Lower lobe of right lung (tissue), 2 donors: ENCODE data around the gene GSN. TPM values are rescaled to one million over a fixed set of nuclear protein-coding genes. Genes with fewer than 3 reads are reported as not detected.

Source experiments
- ATAC-seq, 2 donors: fragments of 200-7000 bp; cut with Tn5 transposase; one replicate each; pipeline ENCODE4 v1.9.1; 2020 to 2022; ENCODE audit warnings: mild to moderate bottlenecking in 2 of 2, moderate library complexity in 2 of 2
- DNase-seq: peaks from one replicate; pipeline ENCODE4 v3.0.0-alpha.2; 2020
- H3K27ac ChIP-seq: fragments of 200-600 bp; one replicate; pipeline ENCODE4 v1.8.0; 2022
- H3K27me3 ChIP-seq: fragments of 200-600 bp; one replicate; pipeline ENCODE4 v1.8.0; 2022; ENCODE audit warnings: low read depth
- H3K36me3 ChIP-seq: fragments of 200-600 bp; one replicate; pipeline ENCODE4 v1.8.0; 2022; ENCODE audit warnings: mild to moderate bottlenecking
- H3K4me1 ChIP-seq: fragments of 200-600 bp; one replicate; pipeline ENCODE4 v1.8.0; 2022
- H3K4me3 ChIP-seq: fragments of 200-600 bp; one replicate; pipeline ENCODE4 v1.8.0; 2022; ENCODE audit warnings: mild to moderate bottlenecking
- H3K9me3 ChIP-seq: fragments of 200-600 bp; one replicate; pipeline ENCODE4 v1.8.0; 2022
- intact Hi-C: fragments of 100-400 bp; cut with DNase I; formaldehyde crosslinking; loops from one replicate; pipeline ENCODE4 v1.11.0; 2022
- total RNA-seq: library from RNA; stranded (reverse); fragmentation: NEBNext Ultra II Directional; extraction: Animal tissue kit (Norgen Biotek cat#: 25700); gene quantifications from one replicate; pipeline ENCODE4 v1.2.1, GENCODE V29; 2021
- TF ChIP-seq, protein P1 (sequence below): fragments of 200-600 bp; IDR thresholded peaks from one replicate; pipeline ENCODE4 v1.8.0; 2022; ENCODE audit warnings: antibody characterized with exemption, mild to moderate bottlenecking
- donor health status: DM: no; HTN: yes; CAD: no; lungs with severe emphysema.

GSN gene
- total RNA-seq, 1 donor from 2014 or later, result 388 TPM

DNA sequence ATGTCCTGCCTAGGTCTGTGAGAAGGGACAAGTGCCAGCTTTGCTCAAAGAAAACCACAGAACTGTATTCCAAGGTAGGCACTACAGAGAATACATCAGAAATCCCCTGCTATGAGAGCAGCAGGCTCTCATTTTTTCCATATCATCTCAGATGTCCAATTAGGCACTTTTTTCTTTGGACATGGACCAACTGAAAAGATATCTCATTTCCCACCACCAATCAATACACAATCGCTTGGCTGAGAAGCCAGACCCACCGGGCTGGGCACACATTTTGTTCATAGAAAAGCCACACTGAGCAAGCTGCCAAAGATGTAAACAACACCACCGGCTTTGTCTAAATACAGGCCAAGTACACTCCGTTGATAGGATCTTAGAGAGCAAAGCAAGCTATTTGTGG lies 76.2 kb downstream of the GSN start:
- no peaks in the 10 kb centered on the region for H3K9me3 ChIP-seq
- ATAC-seq (peak in 1 of 2 donors; percentile 26), DNase-seq (no peak)
- H3K27me3 ChIP-seq, result no peaks in the 10 kb centered on the region
- intact Hi-C loops, result no loop called here
- TF ChIP-seq, protein P1, sequence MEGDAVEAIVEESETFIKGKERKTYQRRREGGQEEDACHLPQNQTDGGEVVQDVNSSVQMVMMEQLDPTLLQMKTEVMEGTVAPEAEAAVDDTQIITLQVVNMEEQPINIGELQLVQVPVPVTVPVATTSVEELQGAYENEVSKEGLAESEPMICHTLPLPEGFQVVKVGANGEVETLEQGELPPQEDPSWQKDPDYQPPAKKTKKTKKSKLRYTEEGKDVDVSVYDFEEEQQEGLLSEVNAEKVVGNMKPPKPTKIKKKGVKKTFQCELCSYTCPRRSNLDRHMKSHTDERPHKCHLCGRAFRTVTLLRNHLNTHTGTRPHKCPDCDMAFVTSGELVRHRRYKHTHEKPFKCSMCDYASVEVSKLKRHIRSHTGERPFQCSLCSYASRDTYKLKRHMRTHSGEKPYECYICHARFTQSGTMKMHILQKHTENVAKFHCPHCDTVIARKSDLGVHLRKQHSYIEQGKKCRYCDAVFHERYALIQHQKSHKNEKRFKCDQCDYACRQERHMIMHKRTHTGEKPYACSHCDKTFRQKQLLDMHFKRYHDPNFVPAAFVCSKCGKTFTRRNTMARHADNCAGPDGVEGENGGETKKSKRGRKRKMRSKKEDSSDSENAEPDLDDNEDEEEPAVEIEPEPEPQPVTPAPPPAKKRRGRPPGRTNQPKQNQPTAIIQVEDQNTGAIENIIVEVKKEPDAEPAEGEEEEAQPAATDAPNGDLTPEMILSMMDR, result no peak
- peaks cover 74% of the 10 kb centered on the region for H3K4me1 ChIP-seq
- H3K4me3 ChIP-seq, result no peak overlapping the region
- H3K36me3 ChIP-seq, result peaks cover 97% of the 10 kb centered on the region
- H3K27ac ChIP-seq, result peak overlapping the region; percentile 27

DNA sequence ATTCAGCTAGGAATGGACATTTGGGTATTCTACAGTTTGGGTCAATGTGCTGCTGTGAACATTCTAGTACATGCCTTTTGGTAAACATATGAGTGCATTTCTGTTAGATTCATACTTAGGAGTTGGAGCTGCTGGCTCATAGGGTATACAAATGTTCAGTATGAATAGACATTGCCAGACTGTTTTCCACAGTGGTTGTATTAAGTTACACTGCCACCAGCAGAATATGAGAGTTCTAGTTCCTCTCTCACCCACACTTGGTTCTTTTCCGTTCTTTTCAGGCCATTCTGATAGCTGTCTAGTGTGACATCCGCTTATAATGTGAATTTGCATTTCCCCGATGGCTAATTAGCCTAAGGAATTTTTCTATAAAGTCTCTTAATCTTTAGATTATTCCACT lies 77.1 kb downstream of the GSN start:
- Histone ChIP-seq H3K9me3 (no peaks in the 10 kb centered on the region), H3K4me1 (peaks cover 75% of the 10 kb centered on the region), H3K27me3 (no peaks in the 10 kb centered on the region), H3K36me3 (peaks cover 97% of the 10 kb centered on the region), H3K4me3 (no peak overlapping the region), H3K27ac (no peak overlapping the region)
- peak in 1 of 2 donors; percentile 10 for ATAC-seq
- DNase-seq, result no peak
- TF ChIP-seq, protein P1, result no peak
- intact Hi-C loops, result no loop called here

DNA sequence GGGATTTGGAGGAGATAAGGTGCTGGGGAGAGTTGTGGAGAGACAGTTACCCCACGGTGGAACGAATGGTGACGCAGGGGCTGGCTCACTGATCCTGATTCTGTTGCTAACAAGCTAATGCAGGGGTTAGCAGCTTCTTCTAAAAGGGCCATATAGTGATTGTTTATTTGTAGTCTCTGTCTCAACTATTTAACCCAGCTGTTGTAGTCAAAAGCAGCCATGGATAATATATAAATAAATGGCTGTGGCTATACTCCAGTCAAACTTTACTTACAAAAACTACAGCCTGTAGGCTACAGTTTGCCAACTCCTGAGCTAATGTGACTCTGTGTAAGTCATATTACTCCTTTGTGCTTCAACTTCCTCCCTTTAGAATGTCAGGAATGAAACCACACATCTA lies 80.3 kb downstream of the GSN start:
- TF ChIP-seq, protein P1, result no peak
- H3K9me3 ChIP-seq, result no peaks in the 10 kb centered on the region
- ATAC-seq (no peak), DNase-seq (no peak)
- H3K4me1 ChIP-seq, result peaks cover 97% of the 10 kb centered on the region
- intact Hi-C loops, result no loop called here
- peaks cover 97% of the 10 kb centered on the region for H3K36me3 ChIP-seq
- no peak overlapping the region for H3K27ac ChIP-seq
- H3K4me3 ChIP-seq, result no peak overlapping the region
- H3K27me3 ChIP-seq, result no peaks in the 10 kb centered on the region

DNA sequence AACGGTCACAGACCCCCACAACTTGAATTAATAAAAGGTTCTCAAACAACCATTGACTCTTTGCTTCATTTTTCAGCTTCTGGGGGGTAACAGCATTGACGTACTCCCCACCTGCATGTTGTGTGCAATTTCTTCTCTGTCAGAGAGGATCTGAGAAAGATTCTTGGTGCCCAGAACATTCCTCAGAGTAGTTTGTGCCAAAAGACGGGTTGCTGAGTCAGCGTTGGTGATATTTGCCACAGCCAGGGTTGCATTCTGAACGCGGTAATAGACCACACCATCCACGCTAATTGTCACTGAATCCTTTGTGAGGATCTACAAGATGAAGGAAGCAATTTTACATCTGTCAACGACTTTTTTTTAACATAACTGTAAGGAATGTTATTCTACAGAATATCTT lies 81.0 kb downstream of the GSN start:
- Histone ChIP-seq H3K36me3 (peaks cover 97% of the 10 kb centered on the region), H3K4me1 (peaks cover 97% of the 10 kb centered on the region), H3K4me3 (no peak overlapping the region), H3K27ac (no peak overlapping the region), H3K27me3 (no peaks in the 10 kb centered on the region), H3K9me3 (no peaks in the 10 kb centered on the region)
- ATAC-seq, result no peak
- DNase-seq, result no peak
- intact Hi-C loops, result no loop called here
- TF ChIP-seq, protein P1, result no peak

DNA sequence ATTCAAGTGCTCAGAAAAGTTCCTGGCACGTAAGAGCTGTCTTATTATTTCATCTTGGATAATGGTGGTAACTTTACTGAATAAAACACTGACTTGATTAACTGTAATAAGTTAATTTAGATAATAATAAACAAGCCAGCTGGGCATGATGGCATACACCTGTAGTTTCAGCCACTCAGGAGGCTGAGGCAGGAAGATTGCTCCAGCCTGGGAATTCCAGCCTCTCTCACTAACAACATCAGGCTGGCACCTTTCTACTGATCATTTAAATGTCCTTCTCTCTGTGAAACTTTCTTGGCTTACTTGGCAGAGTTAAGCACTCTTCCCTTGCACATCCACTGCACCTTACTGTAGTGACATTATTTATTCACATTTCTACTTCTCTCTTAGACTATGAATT lies 82.1 kb downstream of the GSN start:
- Histone ChIP-seq H3K9me3 (no peaks in the 10 kb centered on the region), H3K36me3 (peaks cover 97% of the 10 kb centered on the region), H3K4me1 (peaks cover 97% of the 10 kb centered on the region), H3K27ac (peak overlapping the region; percentile 47), H3K4me3 (no peak overlapping the region), H3K27me3 (no peaks in the 10 kb centered on the region)
- DNase-seq, result no peak
- intact Hi-C loops, result no loop called here
- ATAC-seq, result no peak
- TF ChIP-seq, protein P1, result no peak
